SHP77 (cell line): Measurements from ENCODE around the gene RGS9.
"Not testable (repeated sequence)": the region's sequence is repeated elsewhere in the genome, so short reads cannot be mapped to it uniquely, and the experiment has no call there.

Experiments
- DNase-seq, 2 experiments: peaks; one replicate each; lab custom pipeline; 2025; lab: John Stamatoyannopoulos, UW

The RGS9 gene

GRCh38 chr17:65137021-65137939 lies at the start of gene RGS9:
Gene RGS9 (plus strand): TSS chr17:65137370. CDS start chr17:65137541, 171 bp downstream.
- peak; percentile 45 to 74 for DNase-seq

DNA sequence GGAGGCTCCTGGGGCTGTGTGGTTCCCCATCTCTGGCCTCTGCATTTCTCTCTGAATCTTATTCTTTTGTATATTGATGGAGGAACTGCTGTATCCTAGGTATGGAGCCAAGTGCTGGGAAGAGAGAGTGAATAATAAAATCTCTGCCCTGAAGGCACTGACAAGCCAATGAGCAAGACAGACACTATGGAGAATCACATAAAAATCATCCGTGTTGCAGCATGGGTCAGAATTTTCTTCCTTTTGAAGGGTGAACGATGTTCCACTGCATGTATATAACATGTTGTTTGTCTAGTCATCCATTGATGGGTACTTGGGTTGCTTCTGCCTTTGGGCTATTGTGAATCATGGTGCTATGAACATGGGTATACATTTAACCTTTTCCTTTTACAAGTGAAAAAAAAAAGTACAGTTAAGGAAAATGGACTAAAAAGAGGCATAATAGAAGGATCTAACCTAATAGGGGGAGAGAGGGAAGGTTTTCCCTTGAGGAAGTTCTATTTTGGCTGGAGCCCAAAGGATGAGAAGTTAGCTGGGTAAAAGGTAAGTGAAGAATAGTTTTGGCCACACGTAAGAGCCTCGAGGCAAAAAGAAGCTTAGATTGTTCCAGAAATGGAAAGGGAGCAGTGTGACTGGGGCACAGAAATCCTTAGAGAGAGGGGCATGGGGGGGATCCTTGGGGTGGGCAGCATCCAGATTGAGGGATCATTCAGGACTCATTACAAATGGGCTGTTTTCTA lies 48.4 kb upstream of the RGS9 start:
- no peak for DNase-seq

GRCh38 chr17:65092262-65092661 lies 44.9 kb upstream of the RGS9 start:
- DNase-seq: no peak

DNA sequence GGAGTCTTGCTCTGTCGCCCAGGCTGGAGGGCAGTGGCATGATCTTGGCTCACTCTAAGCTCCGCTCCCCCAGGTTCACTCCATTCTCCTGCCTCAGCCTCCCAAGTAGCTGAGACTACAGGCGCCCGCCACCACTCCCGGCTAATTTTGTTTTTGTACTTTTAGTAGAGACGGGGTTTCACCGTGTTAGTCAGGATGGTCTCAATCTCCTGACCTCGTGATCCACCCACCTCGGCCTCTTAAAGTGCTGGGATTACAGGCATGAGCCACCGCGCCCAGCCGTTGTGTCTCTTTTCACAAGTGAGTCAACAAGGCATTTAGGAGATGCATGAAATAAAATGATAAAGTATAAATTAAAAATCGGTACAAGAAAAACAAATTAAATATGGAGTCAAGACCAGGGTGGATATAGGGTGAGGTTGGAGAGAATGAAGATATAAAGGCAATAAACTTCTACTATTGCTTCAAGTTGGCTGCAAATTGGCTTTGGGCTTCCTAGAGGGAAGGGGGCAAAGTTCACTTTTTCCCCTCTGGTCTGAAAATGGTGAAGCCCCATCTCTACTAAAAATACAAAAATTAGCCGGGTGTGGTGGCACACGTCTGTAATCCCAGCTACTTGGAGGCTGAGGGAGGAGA lies 44.3 kb upstream of the RGS9 start:
- not testable (repeated sequence) for DNase-seq

GRCh38 chr17:65093930-65094329 lies 43.2 kb upstream of the RGS9 start:
- DNase-seq: no peak

- no peak for DNase-seq
Observed at GRCh38 chr17:65095465-65095864, 41.7 kb upstream of the RGS9 start.

DNA sequence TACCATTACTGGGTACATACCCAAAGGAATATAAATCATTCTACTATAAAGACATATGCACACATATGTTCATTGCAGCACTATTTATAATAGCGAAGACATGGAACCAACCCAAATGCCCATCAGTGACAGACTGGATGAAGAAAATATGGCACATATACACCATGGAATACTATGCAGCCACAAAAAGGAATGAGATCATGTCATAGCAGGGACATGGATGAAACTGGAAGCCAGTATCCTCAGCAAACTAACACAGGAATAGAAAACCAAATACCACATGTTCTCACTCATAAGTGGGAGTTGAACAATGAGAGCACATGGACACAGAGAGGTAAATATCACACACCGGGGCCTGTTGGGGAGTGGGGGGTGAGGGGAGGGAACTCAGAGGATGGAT lies 40.8 kb upstream of the RGS9 start:
- not testable (repeated sequence) for DNase-seq

DNA sequence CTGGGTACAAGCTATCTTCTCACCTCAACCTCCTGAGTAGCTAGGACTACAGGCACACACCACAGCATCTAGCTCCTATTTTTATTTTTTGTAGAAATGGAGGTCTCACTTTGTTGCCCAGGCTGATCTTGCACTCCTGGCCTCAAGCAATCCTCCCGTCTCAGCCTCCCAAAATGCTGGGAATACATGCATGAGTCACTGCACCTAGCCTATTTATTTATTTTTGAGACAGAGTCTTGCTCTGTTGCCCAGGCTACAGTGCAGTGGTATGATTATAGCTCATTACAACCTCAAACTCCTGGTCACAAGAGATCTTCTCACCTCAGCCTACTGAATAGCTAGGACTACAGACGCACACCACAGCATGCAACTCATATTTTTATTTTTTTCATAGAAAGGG lies 40.1 kb upstream of the RGS9 start:
- DNase-seq: no peak

- no peak for DNase-seq
Observed at GRCh38 chr17:65099475-65099874, 37.7 kb upstream of the RGS9 start.

GRCh38 chr17:65099941-65100315 lies 37.2 kb upstream of the RGS9 start:
- DNase-seq: peak in 1 of 2 experiments; percentile 34

DNA sequence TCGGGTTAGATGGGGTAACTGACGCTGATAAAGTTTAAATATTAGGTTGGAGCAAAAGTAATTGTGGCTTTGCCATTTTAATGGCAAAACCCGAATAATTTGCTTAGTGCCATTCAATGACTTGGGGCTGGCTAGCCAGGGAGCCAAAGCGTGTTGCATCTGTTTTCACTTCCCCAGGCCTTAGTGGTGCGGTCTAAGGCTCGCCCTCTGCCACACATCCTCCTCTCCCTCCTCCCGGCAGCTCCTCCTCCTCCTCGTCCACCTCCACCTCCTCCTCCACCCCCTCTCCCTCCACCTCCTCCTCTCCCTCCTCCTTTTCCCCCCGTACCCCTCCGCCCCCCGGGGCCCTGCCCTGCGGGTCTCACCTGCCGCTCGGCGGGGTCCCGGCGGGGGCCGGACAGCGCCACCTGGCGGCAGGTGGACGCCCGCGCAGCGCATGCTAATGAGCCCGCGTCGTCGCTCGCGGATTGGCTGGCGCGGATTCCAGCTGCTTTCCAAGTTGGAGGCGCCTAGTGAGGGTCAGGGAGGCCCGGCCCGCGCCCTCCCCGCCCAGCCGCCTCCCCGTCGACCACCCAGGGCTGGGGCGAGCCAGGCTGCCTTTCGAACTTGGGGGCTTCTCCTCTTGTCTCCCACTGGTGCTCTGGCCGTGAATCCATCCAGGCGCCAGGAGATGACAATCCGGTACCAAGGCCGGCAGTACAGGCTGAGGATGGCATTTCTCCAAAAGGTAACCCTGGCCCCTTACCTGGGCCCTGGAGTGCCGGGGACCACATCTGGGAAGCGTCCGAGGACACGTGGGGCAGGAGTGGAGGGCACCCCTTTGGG lies 36.6 kb upstream of the RGS9 start:
- peak; percentile 70 to 74 for DNase-seq

DNA sequence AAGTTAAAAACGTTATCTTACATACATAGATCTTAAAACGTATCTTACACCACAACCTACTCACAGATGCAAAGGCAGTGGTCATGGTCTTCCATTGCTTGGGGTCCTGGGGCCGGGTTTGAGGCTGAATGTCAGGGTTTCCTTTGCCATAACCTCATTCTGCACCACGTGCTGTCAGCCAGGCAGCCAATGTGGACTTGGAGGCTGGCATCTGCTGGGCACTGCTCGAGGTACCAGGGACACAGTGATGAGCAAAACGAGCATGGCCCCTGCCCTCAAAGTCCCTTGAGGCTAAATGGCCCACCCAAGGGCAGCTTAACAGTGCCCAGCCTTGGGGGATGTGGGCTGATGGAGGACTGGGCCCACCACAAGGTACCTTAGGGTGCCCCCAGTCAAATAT lies 35.8 kb upstream of the RGS9 start:
- no peak for DNase-seq

DNA sequence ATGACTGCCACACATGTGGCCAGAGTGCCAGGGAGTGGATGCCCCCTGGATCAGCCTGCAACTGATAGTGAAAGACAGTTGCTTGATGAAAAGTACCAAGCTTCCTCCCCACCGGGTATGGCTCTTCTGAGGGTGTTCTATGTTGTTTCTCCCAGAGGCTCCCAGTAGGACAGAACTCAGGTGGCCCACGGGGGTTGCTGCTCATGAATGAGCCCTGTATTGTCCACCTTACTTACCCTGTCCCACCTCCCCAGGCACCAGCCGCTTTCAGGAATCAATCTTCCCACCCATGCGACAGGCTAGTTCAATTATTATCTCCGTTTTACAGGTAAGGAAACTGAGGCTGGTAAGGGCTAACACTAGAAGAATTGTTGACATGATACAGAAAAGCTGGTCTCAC lies 34.9 kb upstream of the RGS9 start:
- DNase-seq: no peak

- DNase-seq: no peak
Observed at GRCh38 chr17:65102788-65103187, 34.4 kb upstream of the RGS9 start.

GRCh38 chr17:65103431-65103830 lies 33.7 kb upstream of the RGS9 start:
- no peak for DNase-seq

- no peak for DNase-seq
Observed at GRCh38 chr17:65103896-65104295, 33.3 kb upstream of the RGS9 start.

GRCh38 chr17:65104541-65104940 lies 32.6 kb upstream of the RGS9 start:
- no peak for DNase-seq

DNA sequence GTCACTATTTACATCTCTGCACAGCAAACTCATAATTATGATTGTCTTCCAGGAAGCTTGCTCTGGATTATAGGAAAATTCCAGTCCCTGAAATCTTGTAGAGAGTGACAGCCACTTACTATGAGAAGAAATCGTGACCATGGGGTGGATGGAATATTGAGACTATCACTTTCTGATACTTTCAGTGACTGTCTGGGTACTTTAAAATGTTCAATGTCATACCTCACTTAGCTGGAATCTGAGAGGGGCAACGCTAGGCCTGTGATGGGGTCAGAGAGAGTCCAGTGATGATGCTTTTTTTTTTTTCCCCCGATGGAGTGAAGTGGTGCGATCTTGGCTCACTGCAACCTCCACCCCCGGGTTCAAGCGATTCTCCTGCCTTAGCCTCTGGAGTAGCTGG lies 32.2 kb upstream of the RGS9 start:
- DNase-seq: no peak

DNA sequence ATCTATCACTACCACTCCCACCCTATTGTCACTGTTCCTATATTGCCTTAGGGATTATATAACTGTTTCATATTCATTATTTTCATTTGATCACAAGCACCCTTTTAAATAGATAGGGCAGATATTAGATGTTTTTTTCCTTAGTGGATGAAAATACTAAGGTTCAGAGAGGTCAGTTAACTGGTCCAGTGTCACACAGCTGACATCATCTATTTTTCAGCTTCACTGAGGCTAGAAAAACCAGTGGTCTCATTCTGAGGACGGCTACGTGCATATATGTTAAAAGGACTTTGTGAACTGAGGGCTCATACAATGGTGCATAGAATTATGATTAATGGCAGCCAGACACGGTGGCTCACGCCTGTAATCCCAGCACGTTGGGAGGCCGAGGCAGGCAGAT lies 29.0 kb upstream of the RGS9 start:
- no peak for DNase-seq

DNA sequence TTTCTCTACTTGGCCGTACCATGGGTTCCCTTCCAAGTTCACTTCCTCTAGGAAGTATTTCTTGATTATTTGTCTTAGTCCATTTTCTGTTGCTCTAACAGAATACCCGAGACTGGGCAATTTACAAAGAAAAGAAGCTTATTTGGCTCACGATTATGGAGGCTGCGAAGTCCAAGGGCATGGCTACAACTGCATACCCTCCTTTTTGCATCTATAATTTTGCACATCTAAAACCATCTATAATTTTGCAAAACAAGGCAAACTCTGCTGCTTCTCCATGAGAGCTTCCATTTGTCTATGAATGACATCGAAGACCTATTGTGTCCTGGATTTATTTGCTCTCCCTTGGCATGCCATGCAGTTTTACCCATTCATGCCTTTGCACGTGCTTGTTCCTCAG lies 27.6 kb upstream of the RGS9 start:
- no peak for DNase-seq

- DNase-seq: no peak
Observed at GRCh38 chr17:65109990-65110680, 27.0 kb upstream of the RGS9 start.
